Epidermal melanocyte (primary cell): ENCODE data around the gene CDRT4.
A peak's percentile ranks its signal among the peaks of the same experiment; 100 is the strongest.

ENCODE experiments used
- DNase-seq: peaks from one replicate; pipeline ENCODE4 v3.0.0; 2011; ENCODE audit warnings: low spot score; ENCODE audit not compliant: insufficient read length

CDRT4 gene

DNA sequence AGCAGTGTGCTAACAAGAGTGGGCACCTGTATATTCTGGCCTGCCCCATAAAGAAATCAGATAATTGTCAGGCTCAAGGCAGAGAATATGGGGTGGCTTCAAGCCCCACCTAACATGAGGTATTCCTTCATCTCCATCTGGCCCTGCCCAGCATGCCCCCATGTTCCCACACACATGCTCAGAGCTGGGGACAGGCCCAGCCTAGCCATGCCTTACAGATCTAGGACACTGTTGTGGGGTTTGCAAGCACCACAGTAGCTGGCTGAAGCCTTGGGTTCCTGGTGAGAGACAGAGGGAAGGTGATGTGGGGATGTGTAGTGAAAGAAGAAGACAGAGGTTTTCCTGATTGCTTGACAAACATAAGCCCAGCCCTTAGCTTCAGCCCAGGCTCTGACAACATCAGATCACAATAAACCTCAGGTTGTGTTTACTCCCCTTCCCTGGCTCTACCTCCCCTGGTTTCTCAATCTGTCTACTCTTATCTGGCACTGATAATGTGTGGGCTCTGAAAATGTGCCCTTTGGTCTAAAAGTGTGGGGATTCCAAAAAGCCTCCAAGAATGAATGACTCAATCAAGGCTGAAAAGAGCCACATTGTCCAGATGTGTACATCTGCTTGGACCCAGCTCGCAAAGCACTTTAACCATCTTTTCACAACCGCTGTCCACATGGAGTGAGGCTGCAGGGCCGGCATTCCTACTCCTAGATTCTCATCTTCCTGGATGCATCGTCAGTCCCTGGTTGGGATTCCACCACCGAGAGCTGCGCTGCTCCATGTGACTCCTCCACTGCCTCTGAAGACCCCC, 34.4 kb downstream of the CDRT4 start:
- no peak for DNase-seq

DNA sequence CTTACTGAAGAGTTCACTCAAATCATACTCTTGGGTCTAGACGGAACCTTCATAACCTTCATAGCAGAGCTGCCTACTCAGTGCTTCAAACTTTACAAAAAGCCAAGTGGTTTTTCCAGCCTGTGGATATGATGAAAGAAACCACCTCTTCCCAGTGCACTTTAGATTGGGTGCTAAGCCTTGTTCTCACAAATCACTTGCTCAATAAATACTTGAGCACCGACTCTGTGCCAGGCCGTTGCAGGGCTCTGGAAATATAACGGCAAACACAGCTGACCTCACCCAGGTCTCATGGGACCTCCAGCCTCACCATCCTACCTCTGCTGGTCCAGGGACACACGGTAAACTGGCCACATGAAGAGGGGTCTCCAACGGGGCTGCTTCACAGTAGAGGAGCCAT, 35.7 kb downstream of the CDRT4 start:
- DNase-seq, result no peak

DNA sequence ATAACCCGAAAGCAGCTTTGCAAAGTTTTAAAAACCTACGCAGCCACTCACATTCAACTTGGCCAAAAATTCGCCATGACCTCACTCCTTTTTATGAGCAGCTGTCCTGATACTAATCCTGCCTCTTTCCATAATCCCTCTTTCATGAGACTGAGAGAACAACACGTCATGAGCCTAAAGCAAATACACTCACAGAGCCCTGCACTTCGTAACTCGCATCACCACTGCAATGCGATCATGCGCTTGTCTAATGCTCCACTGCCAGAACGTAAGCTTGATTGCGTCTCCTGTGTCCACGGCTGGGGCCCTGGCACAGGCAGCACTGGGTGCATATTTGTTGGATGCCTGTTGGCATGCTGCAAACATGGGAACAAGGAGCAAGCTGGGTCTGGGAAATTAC, 36.2 kb downstream of the CDRT4 start:
- no peak for DNase-seq

DNA sequence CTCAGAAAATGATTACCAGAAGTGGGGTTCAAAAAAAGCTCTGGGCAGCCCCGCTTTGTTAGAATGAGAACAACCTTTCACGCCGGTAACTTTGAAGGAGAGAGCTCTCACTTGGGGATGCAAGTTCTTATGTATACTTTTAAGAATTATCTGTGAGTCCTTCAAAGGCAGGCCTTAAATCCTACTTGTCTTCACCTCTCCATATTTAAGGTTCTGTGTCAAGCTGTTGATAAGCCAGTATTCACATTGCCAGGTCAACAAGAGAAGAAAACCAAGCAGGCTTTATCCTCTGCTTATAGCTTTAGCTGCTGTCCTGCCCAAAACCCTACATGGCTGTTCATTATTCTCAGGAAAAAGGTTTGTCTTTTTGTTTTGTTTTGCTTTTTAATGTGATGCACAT, 42.9 kb downstream of the CDRT4 start:
- no peak for DNase-seq

DNA sequence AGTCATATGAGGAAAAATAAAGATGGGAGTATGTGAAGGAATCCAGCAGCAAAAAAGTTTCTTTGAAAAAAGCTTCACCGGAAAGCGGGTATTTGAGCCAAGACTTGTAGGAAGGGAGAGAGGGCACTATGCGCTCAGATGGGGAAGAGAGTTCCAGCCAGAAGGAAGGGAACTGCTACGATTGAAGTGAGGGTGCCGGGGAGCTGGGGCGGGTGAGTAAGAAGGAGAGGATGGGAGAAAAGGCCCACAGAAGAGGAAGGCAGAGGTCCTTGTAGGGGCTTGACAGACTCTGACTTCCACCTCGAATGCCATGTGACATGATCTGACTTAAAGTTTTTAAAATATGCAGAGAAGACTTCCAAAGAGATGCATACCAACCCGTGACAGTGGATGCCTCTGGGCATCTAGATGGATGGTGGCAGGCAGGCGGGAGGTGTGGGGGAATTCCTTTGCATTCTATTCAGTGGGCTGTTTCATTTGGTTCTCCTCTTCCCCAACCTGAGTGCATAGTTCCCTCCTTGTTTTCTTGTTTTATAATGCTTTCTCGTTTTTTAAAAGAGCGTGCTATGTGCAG, 44.9 kb downstream of the CDRT4 start:
- peak; percentile 74 for DNase-seq

DNA sequence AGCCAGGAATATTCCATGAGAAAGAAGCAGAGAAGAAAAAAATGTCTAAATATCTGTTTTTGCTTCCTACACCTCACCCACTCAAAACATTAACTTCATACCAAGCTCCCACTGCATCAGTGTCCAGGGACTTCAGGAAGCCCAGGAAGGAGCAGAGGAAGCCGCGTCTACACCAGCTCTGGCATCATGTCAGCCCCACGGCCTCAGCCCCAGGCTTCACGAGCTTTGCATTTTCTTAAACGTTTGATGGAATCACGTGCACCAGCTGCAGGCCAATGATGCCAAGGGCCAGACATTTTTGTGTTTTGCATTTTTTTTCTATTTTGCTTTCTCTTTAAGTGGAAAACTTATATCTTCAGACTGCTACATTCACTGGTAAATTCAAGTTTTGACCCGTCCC, 48.6 kb downstream of the CDRT4 start:
- no peak for DNase-seq

DNA sequence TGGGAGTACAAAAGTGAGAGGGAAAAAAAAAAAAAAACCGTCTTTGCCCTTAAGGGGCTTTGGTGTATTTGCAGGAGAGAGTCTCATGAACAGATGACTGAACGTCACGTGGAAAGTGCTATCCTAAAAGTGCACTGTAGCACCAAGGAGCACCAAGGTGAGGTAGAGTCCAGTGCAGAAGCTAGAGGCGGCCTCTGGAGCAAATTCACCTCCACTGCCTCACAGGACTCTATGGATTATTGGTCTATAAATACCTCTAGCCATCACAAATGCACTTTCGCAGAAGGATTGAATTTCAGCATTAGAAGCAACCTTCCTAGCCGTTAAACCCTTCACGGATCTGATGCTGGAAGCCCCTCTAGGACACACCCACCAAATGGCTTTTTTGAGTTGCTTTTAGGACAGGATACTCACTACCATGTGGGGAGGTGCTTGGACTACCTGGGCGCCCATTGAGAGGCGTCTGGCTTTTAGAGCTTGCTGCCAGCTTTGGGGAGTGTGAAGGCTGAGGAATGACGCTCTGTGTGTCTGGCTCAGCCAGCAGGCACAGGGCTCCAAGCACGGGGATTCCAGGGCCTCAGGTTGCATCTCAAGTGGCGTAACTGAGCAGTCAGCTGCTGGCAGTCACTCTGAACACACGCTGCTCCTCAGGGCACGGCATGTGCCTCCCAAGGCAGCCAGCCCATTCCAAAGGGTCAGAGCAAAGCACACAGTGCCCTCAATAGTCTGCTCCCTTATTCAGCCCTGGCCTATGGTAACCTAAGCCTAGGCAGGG, 52.7 kb downstream of the CDRT4 start:
- DNase-seq, result no peak

DNA sequence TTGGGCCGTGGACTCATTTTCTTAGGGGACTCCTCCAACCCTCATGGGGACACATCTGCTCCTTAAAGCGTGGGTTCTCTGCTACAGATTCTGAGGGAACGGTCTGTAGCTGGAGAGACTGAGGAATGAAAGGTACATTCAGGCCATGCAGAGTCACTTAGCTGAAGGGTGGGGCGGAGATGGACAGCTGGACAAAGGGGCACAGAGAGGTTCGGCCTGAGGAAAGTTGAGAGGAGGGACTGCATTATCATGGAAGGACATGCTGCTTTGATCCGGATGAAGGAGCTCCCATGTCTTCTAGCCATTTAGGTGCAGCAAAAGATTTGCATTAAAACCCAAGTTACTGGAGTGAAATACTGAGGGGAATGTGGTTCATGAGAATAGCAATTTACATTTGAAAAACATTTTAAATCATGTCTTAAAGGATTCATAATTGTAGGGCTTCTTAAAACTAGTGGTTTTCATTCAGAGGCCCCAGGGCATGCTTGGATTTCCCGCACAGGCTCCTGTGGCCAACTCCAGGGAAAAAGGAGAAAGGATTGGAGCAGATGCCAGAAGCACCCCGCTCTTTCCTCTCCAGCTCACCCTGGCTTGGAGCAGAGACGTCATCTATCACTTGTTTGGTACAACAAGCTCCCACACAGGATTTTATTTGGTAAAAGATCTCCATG, 54.2 kb downstream of the CDRT4 start:
- DNase-seq, result no peak

DNA sequence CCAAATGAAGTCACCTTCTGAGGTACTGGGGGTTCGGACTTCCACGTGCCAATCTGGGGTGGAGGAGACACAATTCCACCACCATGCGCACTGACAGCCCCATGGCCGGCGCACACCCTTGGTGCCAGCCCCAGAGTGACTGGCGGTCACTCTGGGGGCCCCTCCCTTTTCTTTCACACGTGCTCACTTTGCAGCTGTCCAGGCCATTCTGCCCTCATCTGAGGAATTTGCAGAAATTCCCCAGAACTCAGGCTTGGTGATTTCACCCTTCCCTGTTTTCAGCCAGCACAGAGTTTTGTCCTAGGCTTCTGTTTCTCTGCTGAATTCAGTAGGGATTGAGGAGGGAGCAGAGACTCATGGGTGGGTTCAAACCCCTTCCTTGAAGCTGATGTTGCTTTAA, 54.8 kb downstream of the CDRT4 start:
- no peak for DNase-seq

DNA sequence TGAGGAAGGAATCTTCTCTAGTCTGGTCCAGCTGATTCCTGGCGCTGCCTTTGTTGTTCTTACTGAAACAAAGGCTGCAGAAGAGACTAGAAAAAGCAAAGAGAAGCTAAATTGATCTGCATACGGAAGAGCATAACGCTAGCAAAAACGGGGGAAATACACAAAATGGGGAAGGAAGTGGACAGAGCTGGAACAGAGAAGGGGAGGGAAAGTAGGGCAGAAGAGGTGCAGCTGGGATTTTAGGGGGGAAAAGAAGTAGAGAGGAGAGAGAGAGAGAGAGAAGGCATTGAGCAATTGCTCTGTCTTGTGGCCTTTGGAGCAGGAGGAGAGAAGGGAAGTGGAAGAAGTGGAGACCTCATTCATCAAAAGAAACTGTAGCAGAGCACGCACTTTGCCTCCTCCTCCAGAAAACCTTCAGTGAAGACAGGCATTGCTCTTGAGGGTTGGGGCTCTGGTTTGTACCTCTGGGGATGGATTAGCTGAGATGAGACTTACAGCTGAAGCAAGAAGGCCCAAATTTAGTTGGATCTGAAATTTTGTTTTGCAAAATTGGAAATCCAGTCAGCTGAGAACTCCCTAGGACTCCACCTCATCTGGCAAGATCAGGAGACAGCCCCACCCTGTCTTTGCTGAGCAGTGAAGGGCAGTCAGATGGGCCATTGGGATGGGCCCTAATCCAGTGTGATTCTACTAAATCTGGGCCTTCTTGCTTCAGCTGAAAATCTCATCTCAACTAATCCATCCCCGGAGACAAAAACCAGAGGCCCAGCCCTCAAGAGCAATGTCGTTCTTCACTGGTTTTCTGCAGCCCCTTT, 55.8 kb downstream of the CDRT4 start:
- no peak for DNase-seq

DNA sequence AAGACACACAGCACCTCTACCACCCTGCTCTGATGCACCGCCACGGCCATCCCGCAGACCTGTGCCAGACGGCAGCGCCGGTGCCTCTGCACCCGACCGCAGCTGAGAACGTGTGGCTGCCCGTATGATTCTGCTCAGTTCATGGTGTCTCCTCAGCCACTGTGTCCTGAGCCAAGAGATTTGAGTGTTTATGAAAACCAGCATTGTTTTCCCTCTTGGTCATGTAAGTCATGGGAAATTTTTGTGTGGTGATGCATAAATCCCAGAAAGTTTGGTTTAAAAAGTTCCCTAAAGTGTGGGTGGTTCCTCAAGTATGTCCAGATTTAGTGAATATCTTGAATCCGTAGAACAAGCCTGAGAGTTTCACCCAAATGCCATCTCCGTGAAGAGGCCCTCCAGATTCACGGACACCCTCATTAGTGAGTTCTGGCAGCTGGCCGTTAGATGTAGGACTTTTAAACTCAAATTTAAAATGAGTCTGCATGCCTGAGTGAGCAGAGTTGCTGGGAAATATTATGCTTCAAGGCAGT, 57.6 kb downstream of the CDRT4 start:
- peak; percentile 88 for DNase-seq

DNA sequence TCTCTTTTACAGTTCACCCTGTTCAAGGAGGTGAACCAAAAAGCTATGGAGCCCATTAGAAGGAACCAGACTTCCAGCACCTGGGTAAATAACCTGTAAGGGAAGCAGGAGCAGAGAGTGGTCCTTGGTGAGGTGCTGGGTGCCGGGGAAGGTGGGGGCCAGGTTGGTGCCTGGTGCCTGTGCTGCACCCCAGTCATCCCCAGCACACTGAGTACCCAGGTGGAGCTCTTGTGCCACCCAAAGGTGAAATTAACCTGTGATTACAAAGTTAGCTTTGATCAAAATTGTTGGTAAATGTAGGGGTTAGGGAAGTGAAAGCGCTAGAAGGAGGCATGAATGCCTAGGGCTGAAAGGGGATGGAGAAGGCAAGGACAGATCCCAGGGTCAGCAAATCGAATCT, 58.6 kb downstream of the CDRT4 start:
- DNase-seq, result no peak

DNA sequence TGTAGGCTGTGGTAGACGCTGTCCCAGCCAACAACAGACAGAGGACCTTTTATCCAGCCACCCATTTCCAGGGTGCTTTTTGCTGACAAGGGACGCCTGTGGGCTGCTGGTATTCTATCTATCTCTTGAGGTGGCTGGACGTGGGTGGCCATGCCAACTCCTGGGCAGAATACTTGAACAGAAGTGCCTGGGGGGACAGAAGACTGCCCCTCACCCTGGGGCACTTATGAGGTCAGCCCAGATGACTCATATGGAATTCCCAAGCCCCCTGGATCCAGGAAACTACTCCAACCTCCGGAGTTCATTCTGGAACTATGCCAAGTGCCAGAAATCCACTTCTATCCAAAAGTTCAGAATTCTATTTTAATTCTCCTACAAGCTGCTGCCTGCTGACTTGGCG, 61.3 kb downstream of the CDRT4 start:
- DNase-seq, result no peak

DNA sequence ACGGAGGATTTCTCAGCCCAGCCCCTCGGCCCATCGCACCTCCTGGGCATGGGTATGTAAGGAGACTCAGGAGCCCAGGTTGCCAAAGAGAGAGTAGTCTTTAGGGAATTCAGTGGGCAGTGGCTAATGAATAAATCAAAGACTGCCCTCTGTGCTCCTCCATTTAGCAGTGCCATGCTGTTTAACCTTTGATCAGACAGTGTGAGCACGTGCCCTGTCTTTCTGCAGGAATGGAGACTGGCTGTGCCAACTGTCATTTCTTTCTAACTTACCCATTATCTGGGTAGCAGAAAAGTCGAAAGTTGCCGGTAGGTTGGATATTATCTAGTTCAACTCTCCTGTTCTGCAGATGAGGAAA, 62.4 kb downstream of the CDRT4 start:
- no peak for DNase-seq

DNA sequence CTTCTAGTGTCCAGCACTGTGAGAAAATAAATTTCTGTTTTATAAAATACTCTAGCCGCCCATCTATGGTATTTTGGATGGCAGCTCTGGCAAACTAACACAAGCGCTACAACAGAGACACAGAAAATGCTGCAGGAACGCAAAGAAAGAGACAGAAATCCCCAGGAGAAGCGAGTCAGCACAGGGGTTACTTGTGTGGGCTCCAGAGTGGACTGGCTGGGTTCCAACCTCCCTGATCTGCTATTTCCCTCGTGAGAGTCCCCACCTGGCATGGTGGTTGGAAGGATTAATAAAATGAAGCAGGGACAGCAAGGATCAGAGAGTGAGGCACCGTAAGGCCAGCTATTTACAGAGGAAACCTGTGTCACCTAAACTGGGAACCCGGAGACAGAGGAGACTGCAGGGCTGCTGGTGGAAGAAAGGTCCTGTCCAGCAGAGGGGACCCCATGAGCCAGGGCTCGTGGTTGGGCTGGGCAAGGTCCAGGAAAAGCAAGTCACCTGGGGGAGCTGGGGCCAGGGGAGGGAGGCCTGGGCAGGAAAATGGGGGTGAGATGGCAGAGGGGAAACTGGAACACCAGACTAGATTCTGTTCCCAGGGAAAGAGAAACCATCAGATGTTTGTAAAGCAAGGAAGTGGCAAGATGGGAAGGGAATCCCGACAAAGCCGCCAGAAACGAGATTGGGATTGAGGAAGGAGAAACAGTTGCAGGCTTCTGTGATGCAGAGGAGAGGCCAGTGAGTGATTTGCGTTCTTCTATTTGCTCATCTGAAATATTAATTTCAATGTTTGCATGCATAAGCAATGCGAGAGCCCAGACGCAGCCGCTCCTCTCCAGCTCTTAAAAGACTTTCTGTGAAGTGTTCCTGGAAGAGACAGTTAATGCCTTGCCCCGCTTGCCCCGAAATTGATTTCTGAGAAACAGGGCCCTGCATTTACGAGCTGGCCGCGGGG, 63.0 kb downstream of the CDRT4 start:
- DNase-seq, result no peak

DNA sequence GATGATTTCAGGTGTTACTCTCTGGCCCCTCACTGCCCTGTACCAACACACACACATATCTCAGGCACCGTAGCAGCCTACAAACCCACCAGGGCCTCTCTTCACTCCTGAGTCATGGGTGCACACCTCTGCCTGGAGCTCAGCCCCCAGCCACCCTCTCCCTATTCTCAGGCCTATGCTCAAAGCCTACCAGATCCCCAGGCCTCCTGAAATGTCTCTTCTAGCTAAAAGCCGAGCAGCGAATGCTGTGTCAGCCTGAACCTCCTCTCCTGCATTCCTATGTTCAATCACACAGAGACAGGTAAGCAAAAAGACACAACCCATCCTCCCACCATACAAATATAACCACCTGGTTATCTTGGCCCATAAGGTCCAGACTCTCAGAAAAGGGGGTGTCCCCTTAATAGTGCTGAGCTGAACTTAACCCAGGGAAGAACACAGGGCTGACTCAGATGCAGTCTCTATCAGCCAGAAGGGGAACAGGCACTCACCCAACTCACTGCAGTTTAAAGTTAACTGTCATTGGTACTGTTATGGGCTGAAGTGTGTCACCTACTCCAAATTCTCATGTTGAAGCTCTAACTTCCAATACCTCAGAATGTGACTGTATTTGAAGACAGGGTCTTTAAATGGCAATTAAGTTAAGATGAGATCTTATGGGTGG, 64.0 kb downstream of the CDRT4 start:
- no peak for DNase-seq

DNA sequence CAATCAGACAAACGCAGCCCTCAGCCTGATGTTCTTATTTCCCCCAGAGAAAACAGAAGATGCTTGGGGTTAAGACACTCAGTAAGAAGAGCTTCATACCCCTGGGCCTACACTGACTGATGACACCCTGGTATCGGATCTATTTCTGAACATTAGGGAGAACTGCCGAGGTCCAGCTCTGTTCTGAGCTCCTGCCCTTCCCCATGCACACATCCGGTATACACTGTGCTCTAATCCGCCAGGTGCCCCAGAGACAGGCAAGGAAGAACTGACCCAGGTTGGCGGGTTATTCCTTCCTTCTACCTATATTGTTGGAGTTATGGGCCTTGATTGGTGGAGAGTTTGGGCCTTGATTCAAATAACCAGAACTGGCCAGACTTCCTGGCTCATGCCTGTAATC, 68.0 kb downstream of the CDRT4 start:
- DNase-seq, result no peak

DNA sequence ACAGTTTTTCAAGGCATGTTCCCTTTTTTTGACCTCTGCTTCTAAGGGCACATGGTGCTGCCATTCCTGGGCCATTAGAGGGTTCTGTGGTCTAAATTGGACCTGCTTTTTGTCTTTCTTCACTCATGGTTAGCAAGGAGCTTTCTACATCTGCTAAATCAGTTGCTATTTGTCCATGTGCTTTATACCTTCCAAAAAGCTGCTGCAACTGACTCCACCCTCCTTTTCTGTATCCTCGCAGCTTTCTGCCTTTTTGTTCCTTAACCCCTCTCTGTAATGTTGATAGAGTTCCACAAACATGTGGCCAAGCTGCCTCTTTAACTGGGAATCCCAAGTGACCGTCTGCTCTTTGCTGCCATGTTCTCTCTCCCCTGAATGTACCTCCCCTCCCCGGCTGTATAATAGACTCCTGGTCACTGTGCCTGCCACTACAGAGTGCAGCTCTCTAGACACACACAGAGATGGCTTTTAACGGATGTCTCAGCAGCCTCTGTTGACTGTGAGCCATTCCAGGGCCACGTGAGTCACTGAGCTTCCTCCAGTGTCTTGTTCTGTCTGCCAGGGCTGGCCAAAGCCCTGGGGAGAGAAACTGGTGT, 68.6 kb downstream of the CDRT4 start:
- DNase-seq, result no peak

DNA sequence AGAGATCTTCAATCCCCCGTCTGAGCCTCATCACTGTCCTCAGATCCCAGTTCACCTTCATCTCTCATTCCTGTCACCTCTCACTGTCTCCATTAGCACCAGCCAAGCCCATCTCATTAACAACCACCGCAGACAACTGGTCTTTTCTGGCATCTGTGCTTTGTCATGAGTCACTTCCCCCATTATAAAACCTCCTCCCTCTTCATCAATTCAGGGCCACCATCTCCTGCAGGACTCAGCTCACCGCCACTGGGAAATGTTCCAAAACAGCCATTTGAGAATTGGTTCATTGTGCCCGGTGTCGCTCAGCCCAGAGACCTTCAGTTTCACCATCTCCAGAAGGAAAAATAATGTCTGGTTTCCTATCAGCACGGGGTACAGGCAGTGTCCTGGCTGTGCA, 69.1 kb downstream of the CDRT4 start:
- no peak for DNase-seq
